Sigmoid colon (tissue), 7 donors: ENCODE results near the gene PGF. TPM values are rescaled to one million over a fixed set of nuclear protein-coding genes. Genes with fewer than 3 reads are reported as not detected.

ENCODE experiments used
- DNase-seq: peaks from one replicate; pipeline ENCODE4 v3.0.0-alpha.2; 2019
- H3K27ac ChIP-seq, 4 donors: fragments of 200-600 bp; sonication (generic); one replicate each; pipeline ENCODE4 v1.5.1; 2016 to 2019; ENCODE audit warnings: mild to moderate bottlenecking in 1 of 4
- H3K27me3 ChIP-seq, 3 donors: fragments of 200-600 bp; sonication (generic); one replicate each; pipeline ENCODE4 v1.5.1; 2019; ENCODE audit warnings: mild to moderate bottlenecking in 1 of 3
- H3K36me3 ChIP-seq, 4 donors: fragments of 200-600 bp; sonication (generic); one replicate each; pipeline ENCODE4 v1.5.1; 2016 to 2019
- H3K4me1 ChIP-seq, 4 donors: fragments of 200-600 bp; sonication (generic); one replicate each; pipeline ENCODE4 v1.5.1; 2017 to 2019
- H3K4me3 ChIP-seq, 4 donors: fragments of 200-600 bp; sonication (generic); one replicate each; pipeline ENCODE4 v1.5.1; 2017 to 2019; ENCODE audit warnings: mild to moderate bottlenecking in 2 of 4, moderate library complexity in 1 of 4
- H3K9me3 ChIP-seq, 4 donors: fragments of 200-600 bp in 3 of 4; sonication (generic) in 3 of 4; one replicate each; pipeline versions ENCODE4 v1.5.1 to v1.6.1; 2013 to 2019
- CTCF ChIP-seq, 4 experiments: fragments of 450-650 bp in 3 of 4; fragments of 200-600 bp in 1 of 4; IDR thresholded peaks; one replicate each; pipeline ENCODE4 v1.5.1; 2016 to 2019; ENCODE audit warnings: antibody characterized with exemption in 4 of 4, mild to moderate bottlenecking in 3 of 4, moderate library complexity in 2 of 4
- EP300 ChIP-seq, 4 donors: sonication (generic); formaldehyde crosslinking; IDR thresholded peaks; one replicate each; pipeline ENCODE4 v1.6.1; 2017; ENCODE audit warnings: antibody characterized with exemption in 4 of 4
- POLR2A ChIP-seq, 2 donors: fragments of 450-650 bp; IDR thresholded peaks; one replicate each; pipeline ENCODE4 v1.6.1; 2016; ENCODE audit warnings: antibody characterized with exemption in 2 of 2, mild to moderate bottlenecking in 2 of 2, moderate library complexity in 2 of 2
- POLR2AphosphoS5 ChIP-seq, 4 donors: sonication (generic); formaldehyde crosslinking; IDR thresholded peaks; one replicate each; pipeline ENCODE4 v1.6.1; 2017; ENCODE audit warnings: antibody characterized with exemption in 4 of 4
- WGBS, 2 donors: extraction: QIAGEN DNeasy Blood & Tissue Kit; methylation state at CpG; one replicate each; pipeline ENCODE4 v1.1.7; 2013; 5-methylcytosine and 5-hydroxymethylcytosine counted together
- intact Hi-C: fragments of 100-400 bp; cut with DNase I; formaldehyde crosslinking; loops from one replicate; pipeline ENCODE4 v1.15.1; 2023
- polyA plus RNA-seq, 3 donors: library from polyadenylated mRNA; stranded (reverse); fragments of 200-250 nt; gene quantifications; one replicate each; pipeline ENCODE4 v1.2.3, GENCODE V29; 2013
- total RNA-seq, 4 donors: library from RNA; depleted of rRNA; stranded (reverse); fragments of >200 nt; gene quantifications; one replicate each; pipeline ENCODE4 v1.1.0, GENCODE V29; 2016
- donor health status: healthy with polysubstance abuse.
- donor health status: Bipolar disorder and iron deficiency.
- donor health status: healthy.

The PGF gene
- total and polyA plus RNA-seq, 7 donors: 1.2 to 15.6 (median 6.3) TPM

DNA sequence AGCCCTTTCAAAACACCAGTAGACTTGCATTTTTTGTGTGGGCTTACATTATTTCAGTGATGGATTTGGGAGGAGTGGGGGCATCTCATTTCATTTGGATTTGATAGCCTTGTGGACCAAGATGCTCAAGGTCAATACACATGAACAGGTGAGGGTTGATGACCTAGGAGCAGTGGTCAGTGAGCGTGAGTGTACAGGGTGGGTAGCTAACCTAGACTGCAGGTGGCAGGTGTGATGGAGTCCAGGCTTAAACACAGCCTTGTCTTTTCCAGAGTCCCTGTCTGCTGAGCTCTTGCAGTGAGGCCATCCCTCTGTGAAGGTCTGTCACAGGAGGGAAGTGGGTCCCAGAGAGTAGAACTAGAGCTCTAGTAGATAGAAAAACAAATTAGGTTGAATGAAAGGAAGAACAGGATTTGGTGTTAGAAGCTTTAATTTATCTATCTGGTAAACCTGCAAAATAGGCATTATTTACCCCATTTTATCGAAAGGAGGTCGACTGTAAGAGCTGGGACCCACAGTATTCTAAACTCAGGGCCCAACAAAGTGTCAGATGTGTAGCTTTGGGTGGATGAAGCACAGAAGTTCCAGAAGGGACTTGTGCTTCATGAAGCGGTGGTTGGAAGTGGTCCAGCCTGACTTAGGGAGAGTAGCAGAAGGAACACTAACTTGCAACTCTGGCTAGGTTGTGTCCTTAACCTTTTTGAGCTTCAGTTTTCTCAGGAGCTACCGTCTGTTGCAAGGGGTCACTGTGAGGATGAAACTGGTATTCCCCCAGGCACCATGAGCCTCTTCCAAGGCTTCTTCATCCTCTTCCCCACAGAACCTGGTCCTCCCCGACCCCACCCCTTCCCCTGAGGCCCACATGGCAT is 50.5 kb downstream of the PGF start:
- WGBS, 2 donors: 88 to 89% methylated on average over 6 of the region's 6 CpGs
- no peak for DNase-seq

DNA sequence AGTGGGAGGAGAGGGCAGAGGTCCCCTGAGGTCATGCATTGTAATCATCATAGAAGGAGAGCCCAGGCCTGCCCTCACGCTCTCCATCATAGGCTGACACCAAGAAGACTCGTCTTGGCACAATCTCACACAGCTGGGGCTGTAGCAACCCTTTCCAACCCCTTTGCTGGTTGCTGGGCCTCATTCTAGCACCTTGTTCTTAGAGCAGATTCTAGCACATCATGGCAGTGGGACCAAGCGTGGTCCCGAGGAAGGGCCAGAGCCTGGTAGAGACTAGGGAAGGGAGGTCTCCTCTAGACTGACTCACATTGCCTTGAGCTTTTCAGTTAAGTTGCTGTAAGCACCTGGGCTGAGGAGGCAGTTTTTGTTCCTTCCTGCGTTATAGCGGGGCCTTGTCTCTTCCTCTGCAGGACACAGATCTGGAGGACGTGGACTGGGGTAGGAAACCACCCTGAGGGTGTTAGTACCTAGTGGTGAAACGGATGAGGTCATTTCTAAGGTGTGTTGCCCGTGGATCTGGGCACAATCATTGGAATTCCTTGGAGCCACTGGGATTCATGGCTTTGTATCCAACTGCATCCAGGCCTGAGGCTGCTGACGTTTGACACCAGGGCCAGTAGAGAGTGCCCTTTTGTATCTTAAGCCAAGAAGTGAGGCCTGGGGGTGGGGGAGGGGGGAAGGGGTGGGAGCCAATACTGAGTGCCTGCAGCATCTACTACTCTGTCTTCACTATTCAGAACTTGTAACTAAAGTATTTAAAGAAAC is 52.3 kb downstream of the PGF start:
- H3K9me3 ChIP-seq: no peaks in the 10 kb centered on the region
- intact Hi-C loops: no loop called here
- no peak for TF ChIP-seq EP300 (IDR thresholded peaks at IDR 0.05)
- TF ChIP-seq POLR2A (IDR thresholded peaks at IDR 0.05): no peak
- TF ChIP-seq POLR2AphosphoS5 (IDR thresholded peaks at IDR 0.05): no peak
- no peak for TF ChIP-seq CTCF (IDR thresholded peaks at IDR 0.05)
- 76 to 78% methylated on average over 10 of the region's 10 CpGs for WGBS, 2 donors
- H3K27ac ChIP-seq: no peak overlapping the region
- no peaks in the 10 kb centered on the region for H3K27me3 ChIP-seq
- H3K4me1 ChIP-seq: peaks cover 0 to 24% (median 19%) of the 10 kb centered on the region in 4 donors
- H3K4me3 ChIP-seq: no peak overlapping the region
- no peak for DNase-seq
- peaks cover 40 to 67% (median 51%) of the 10 kb centered on the region in 4 donors for H3K36me3 ChIP-seq

More for the DNA sequence above, 50.5 kb downstream of the PGF start:
- intact Hi-C loops: loop anchor here (1.0 kb wide), 1 partner anchor 44 kb away; no protein-coding TSS in a partner anchor
- no peaks in the 10 kb centered on the region for H3K9me3 ChIP-seq
- TF ChIP-seq EP300 (IDR thresholded peaks at IDR 0.05) (no peak), POLR2A (IDR thresholded peaks at IDR 0.05) (no peak)
- H3K27me3 ChIP-seq: no peaks in the 10 kb centered on the region
- H3K4me1 ChIP-seq: peaks cover 0 to 26% (median 22%) of the 10 kb centered on the region in 4 donors
- H3K36me3 ChIP-seq: peaks cover 30 to 49% (median 33%) of the 10 kb centered on the region in 4 donors
- H3K27ac ChIP-seq: peak overlapping the region in 3 of 4 donors; percentile 15 to 44 (median 27)
- no peak overlapping the region for H3K4me3 ChIP-seq

GRCh38 chr14:74898694-74899093 is 56.7 kb downstream of the PGF start:
- intact Hi-C loops: no loop called here
- H3K4me3 ChIP-seq: no peak overlapping the region
- no peaks in the 10 kb centered on the region for H3K27me3 ChIP-seq
- H3K9me3 ChIP-seq: no peaks in the 10 kb centered on the region
- H3K27ac ChIP-seq: no peak overlapping the region
- TF ChIP-seq POLR2AphosphoS5 (IDR thresholded peaks at IDR 0.05) (no peak), EP300 (IDR thresholded peaks at IDR 0.05) (no peak), POLR2A (IDR thresholded peaks at IDR 0.05) (no peak), CTCF (IDR thresholded peaks at IDR 0.05) (no peak)
- 51 to 79% methylated on average over 5 of the region's 5 CpGs for WGBS, 2 donors
- no peaks in the 10 kb centered on the region for H3K4me1 ChIP-seq
- H3K36me3 ChIP-seq: peaks cover 67 to 100% (median 92%) of the 10 kb centered on the region in 4 donors
- no peak for DNase-seq

- Histone ChIP-seq H3K36me3 (peaks cover 73 to 100% (median 94%) of the 10 kb centered on the region in 4 donors), H3K27ac (no peak overlapping the region), H3K9me3 (no peaks in the 10 kb centered on the region), H3K27me3 (no peaks in the 10 kb centered on the region), H3K4me3 (no peak overlapping the region), H3K4me1 (no peaks in the 10 kb centered on the region)
- TF ChIP-seq EP300 (IDR thresholded peaks at IDR 0.05): no peak
- TF ChIP-seq POLR2AphosphoS5 (IDR thresholded peaks at IDR 0.05): no peak
- no peak for TF ChIP-seq CTCF (IDR thresholded peaks at IDR 0.05)
- no peak for TF ChIP-seq POLR2A (IDR thresholded peaks at IDR 0.05)
- intact Hi-C loops: no loop called here
- whole genome bisulfite sequencing, 2 donors: 92 to 93% methylated on average over 2 of the region's 2 CpGs
- no peak for DNase-seq
Measured at GRCh38 chr14:74898083-74898482, 57.3 kb downstream of the PGF start.

DNA sequence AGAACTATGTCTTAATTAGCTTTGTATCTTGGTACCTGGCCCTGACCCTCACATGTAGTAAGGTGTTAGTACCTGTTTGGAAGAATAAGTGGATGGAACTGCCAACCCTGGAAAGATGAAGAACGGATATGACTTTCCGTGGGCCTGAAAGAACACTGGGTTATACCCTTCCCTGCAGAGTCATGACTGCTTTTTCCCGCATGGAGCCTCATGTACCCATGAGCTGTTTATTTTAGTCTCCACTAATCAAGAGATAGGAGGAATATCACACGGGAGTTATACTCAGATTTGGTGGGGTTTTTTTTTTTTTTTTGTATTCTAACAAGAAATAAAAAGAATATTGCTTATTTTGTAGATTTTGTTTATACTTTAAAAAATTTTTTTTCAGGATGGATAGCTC is 57.8 kb downstream of the PGF start:
- H3K27ac ChIP-seq: no peak overlapping the region
- no peaks in the 10 kb centered on the region for H3K9me3 ChIP-seq
- H3K27me3 ChIP-seq: no peaks in the 10 kb centered on the region
- no peak overlapping the region for H3K4me3 ChIP-seq
- WGBS, 2 donors: 89 to 94% methylated on average over 4 of the region's 4 CpGs
- DNase-seq: no peak
- TF ChIP-seq CTCF (IDR thresholded peaks at IDR 0.05) (no peak), POLR2A (IDR thresholded peaks at IDR 0.05) (no peak), POLR2AphosphoS5 (IDR thresholded peaks at IDR 0.05) (no peak), EP300 (IDR thresholded peaks at IDR 0.05) (no peak)
- H3K4me1 ChIP-seq: no peaks in the 10 kb centered on the region
- peaks cover 74 to 100% (median 94%) of the 10 kb centered on the region in 4 donors for H3K36me3 ChIP-seq
- intact Hi-C loops: no loop called here
